ENCODE results near the gene MSMP.

DNA sequence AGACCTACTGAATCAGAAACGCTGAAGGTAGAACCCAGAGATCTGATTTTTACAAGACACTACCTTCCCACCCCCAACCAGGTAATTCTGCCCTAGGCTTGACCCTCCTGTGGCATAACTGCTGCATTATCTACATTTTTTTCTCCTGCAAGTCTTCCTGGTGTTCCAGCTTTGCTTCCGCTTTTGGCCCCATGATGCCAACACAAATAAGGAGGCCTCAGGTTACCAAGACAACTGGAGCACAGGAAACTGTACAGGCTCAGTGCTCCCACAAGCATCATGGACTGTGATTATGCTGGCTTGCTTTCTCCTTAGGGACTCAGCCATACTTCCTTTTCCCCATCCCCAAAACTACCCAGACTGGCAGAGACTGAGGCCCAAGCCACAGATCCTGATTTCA, 6.6 kb upstream of the MSMP start:
- TF ChIP-seq, protein P1, sequence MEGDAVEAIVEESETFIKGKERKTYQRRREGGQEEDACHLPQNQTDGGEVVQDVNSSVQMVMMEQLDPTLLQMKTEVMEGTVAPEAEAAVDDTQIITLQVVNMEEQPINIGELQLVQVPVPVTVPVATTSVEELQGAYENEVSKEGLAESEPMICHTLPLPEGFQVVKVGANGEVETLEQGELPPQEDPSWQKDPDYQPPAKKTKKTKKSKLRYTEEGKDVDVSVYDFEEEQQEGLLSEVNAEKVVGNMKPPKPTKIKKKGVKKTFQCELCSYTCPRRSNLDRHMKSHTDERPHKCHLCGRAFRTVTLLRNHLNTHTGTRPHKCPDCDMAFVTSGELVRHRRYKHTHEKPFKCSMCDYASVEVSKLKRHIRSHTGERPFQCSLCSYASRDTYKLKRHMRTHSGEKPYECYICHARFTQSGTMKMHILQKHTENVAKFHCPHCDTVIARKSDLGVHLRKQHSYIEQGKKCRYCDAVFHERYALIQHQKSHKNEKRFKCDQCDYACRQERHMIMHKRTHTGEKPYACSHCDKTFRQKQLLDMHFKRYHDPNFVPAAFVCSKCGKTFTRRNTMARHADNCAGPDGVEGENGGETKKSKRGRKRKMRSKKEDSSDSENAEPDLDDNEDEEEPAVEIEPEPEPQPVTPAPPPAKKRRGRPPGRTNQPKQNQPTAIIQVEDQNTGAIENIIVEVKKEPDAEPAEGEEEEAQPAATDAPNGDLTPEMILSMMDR (conservative IDR thresholded peaks at IDR 0.05; ENCODE audit: low read length) = no peak
- TF ChIP-seq EZH2phosphoT487 (IDR thresholded peaks at IDR 0.05; ENCODE audit: borderline replicate concordance, low read depth, low read length) = no peak
